SK-N-DZ (cell line): ENCODE results near the gene SRC.
"Not testable (repeated sequence)": the region's sequence is repeated elsewhere in the genome, so short reads cannot be mapped to it uniquely, and the experiment has no call there.

Experiments
- DNase-seq: peaks from one replicate; pipeline ENCODE4 v3.0.0-alpha.2; 2015; ENCODE audit warnings: low spot score

SRC gene

DNA sequence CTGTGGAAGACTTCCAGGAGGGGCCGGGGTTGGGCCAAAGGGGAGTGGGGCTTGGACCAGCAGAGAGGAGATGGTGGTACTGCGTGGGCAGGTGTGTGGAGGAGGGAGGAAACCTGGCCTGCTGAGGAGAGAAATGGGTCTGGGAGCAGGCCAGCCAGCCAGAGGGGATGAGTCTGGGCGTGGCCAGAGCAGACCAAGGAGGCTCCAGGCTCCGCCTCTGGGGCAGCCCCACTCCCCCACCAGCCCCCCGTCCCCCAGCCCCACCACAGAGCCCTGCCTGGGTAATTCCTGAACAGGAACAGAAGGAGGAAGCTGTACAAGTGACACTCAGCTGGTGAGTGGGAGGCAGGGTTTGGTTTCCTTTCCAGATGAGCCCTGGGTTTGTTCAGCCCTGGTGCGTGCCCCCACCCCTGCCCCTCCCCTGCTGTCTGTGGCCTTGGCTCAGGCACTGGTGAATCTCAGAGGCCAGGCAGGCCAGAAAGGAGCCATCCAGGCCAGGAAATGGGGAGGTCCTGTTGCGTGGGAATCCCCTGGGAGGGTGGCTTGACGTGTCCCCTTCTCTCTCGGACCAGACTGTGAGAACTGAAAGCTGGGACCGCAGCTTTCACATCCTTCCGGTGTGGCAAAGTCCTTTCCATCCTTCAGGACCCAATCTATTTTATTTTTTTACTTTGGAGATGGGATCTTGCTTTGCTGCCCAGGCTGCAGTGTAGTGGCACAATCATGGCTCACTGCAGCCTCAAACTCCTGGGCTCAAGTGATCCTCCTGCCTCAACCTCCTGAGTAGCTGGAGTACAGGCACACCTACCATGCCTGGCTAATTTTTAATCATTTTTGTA lies 9.4 kb upstream of the SRC start:
- DNase-seq, result peak; percentile 69

- no peak for DNase-seq
These were observed 8.5 kb upstream of the SRC start for GRCh38 chr20:37337208-37337991.

DNA sequence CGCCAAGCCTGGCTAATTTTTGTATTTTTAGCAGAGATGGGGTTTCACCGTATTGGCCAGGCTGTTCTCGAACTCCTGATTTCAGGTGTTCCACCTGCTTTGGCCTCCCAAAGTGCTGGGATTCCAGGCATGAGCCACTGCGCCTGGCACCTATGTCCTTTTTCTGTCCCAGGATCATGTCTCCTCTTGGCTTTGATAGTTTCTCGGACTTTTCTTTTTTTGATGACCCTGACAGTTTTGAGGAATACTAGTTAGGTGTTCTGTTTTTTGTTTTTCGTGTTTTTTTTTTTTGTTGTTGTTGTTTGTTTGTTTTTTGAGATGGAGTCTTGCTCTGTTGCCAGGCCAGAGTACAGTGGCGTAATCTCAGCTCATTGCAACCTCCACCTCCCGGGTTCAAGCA lies 7.6 kb upstream of the SRC start:
- DNase-seq, result not testable (repeated sequence)

- DNase-seq, result no peak
These were observed 6.7 kb upstream of the SRC start for GRCh38 chr20:37339208-37339607.

GRCh38 chr20:37339764-37340109 lies 6.2 kb upstream of the SRC start:
- DNase-seq, result not testable (repeated sequence)

- no peak for DNase-seq
These were observed 4.9 kb upstream of the SRC start for GRCh38 chr20:37340998-37341397.

DNA sequence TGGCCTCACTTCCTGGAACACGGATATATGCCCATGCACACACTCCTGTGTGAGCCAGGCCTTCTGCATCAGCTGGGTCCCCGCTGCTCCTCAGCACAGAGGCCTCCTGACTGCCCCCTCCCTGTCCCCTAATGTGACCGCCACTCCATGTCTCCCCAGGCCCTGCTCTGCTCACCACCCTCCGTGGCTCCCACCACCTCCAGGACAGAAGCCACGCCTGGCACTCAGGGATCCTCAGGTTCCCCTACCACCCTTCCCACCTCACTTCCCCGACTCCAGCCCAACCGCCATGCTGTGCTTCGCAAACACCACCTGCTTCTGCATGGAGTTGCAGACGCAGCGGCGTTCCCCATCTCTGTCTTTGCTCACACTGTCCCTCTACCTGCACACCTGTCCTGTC lies 4.3 kb upstream of the SRC start:
- no peak for DNase-seq

GRCh38 chr20:37342231-37343177 lies 3.4 kb upstream of the SRC start:
- DNase-seq, result peak; percentile 60

DNA sequence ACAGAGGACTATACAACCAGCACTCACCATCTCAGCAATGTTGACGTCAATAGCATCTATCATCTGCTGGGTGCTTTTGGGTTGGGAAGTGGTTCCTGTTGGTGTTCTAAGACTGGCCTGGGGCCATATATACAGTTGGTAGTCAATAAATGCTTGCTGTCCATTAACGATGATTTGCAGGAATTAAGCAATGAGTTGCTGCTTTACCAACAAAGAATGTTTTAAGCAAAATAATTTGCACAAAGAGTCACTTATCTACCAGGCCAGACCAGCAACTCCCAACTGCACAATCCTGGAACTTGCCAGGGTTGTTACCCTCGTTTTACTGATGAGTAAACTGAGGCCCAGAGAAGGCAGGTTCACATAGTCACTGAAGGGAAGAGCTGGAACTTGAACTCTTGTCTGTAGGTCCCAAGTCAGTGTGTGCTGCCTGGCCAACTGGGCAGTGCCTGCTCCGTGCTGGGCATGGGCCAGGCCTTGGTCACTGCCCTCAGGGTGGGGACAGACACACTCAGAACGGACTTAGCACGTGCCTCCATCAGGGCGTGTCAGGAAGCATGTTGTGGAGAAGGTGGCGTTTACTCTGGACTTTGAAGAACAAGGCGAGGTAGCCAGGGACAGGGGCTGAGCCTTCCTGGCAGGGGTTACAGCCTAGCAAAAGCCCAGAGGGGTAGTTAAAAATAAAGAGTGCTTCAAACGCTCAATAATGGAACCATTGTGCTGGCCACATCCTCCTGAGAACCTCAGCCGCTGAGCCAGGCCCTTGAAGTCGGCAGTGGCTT lies 2.5 kb upstream of the SRC start:
- no peak for DNase-seq

- no peak for DNase-seq
These were observed 2.0 kb upstream of the SRC start for GRCh38 chr20:37343994-37344355.

GRCh38 chr20:37344506-37345338 lies 1.2 kb upstream of the SRC start:
- no peak for DNase-seq

GRCh38 chr20:37346236-37346534 lies 245 bp downstream of the SRC start:
- no peak for DNase-seq

DNA sequence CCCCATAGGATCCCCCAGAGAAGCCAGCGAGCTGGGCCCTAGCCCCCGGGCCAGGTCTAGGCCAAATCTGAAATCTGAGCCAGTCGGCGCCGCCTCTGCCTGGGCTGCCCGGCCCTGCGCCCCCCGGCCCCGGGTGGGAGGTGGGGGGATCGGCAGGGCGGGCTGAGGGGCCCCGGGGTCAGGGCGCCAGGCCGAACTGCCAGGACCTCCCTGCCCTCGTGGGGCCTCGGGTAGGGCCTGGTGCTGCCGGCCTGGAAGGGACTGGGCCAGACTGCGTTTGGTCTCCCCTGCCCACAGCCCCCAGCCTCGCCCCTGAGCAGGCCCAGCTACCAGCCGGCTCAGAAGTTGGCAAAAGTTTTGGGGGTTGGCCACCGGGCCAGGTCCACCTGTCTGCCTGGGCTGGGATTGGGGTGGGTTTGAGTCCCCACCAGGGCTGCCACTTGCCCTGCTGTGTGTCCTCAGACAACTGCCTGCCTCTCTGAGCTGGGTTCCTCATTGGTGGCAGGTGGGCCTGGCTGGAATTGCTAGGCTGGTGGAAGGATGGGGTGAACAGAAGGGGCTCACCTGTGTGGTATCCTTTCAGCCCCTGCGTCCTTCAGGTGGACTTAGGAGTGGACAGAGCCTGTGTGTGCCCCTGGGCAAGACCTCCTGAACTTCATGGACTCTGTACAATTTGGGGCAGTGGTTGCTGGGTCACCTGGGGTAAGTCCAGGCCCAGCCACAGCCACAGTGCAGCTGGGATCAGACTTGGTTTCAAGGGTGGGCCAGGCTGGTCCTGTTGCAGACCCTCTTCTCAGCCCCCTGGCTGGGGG lies 801 bp downstream of the SRC start:
- no peak for DNase-seq

DNA sequence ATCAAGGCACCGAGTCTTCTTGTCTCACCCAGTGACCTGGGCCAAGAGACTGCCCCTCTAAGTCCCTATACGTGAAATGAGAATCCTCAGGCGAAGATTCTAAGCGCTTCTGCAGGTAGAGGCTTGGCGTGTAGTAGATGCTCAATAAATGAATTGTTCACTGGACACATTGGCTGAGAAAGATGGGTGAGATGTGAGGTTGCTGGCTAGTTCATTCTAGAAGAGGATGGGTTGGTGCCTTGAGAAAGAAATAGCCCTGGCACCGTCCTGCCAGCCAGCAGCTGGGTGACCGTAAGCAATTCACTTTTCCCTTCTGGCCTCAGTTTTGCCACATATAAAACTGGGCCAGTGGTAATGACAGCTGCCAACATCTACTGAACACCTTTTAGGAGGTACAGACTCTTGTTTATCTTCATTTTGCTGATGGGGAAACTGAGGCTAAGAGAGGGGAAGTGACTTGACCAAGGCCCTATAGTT lies 1.4 kb downstream of the SRC start:
- no peak for DNase-seq

- no peak for DNase-seq
These were observed 2.2 kb downstream of the SRC start for GRCh38 chr20:37347891-37348791.

GRCh38 chr20:37348792-37349516 lies 3.0 kb downstream of the SRC start:
- no peak for DNase-seq
